Heart left ventricle (tissue), 16 donors: ENCODE results near the gene MTUS2. TPM values are rescaled to one million over a fixed set of nuclear protein-coding genes. Genes with fewer than 3 reads are reported as not detected.
A peak's percentile ranks its signal among the peaks of the same experiment; 100 is the strongest.

Experiments
- ATAC-seq, 4 donors: fragments of 200-7000 bp; cut with Tn5 transposase; one replicate each; pipeline ENCODE4 v1.9.1; 2020 to 2022; ENCODE audit warnings: moderate library complexity in 4 of 4, mild to moderate bottlenecking in 3 of 4, moderate number of reproducible peaks in 1 of 4
- DNase-seq, 5 donors: peaks; one replicate each; pipeline ENCODE4 v3.0.0-alpha.2; 2020
- H3K27ac ChIP-seq, 12 donors: fragments of 200-600 bp; sonication (generic) in 4 of 12; one replicate each; pipeline versions ENCODE4 v1.5.0 to v1.8.0; 2016 to 2022; ENCODE audit warnings: mild to moderate bottlenecking in 2 of 12
- H3K27me3 ChIP-seq, 9 donors: fragments of 200-600 bp; sonication (generic) in 2 of 9; one replicate each; pipeline versions ENCODE4 v1.5.1 to v1.8.0; 2016 to 2022; ENCODE audit warnings: mild to moderate bottlenecking in 3 of 9
- H3K36me3 ChIP-seq, 9 donors: fragments of 200-600 bp; sonication (generic) in 2 of 9; one replicate each; pipeline versions ENCODE4 v1.5.0 to v1.8.0; 2018 to 2022; ENCODE audit warnings: mild to moderate bottlenecking in 2 of 9
- H3K4me1 ChIP-seq, 12 donors: fragments of 200-600 bp; sonication (generic) in 4 of 12; one replicate each; pipeline versions ENCODE4 v1.5.0 to v1.8.0; 2016 to 2022; ENCODE audit warnings: mild to moderate bottlenecking in 3 of 12
- H3K4me3 ChIP-seq, 12 donors: fragments of 200-600 bp; sonication (generic) in 4 of 12; one replicate each; pipeline versions ENCODE4 v1.5.0 to v1.8.0; 2017 to 2022; ENCODE audit warnings: mild to moderate bottlenecking in 9 of 12, moderate library complexity in 4 of 12
- H3K9me3 ChIP-seq, 12 donors: fragments of 200-600 bp; sonication (generic) in 4 of 12; one replicate each; pipeline versions ENCODE4 v1.5.0 to v1.8.0; 2016 to 2022; ENCODE audit warnings: mild to moderate bottlenecking in 1 of 12
- POLR2A ChIP-seq, 2 donors: fragments of 450-650 bp; IDR thresholded peaks; one replicate each; pipeline ENCODE4 v1.6.1; 2017; ENCODE audit warnings: antibody characterized with exemption in 2 of 2, mild to moderate bottlenecking in 2 of 2, moderate library complexity in 2 of 2
- WGBS, 4 donors: extraction: QIAGEN DNeasy Blood & Tissue Kit in 2 of 4; methylation state at CpG; one replicate each; pipeline versions ENCODE4 v1.1.5 to v1.1.7; 2013 to 2018; 5-methylcytosine and 5-hydroxymethylcytosine counted together
- intact Hi-C, 10 donors: fragments of 100-400 bp; cut with DNase I; formaldehyde crosslinking; loops; one replicate each; pipeline versions ENCODE4 v1.11.1 to v1.14.2; 2022
- polyA plus RNA-seq, 2 donors: library from polyadenylated mRNA; stranded (reverse); fragments of 200-250 nt; gene quantifications; one replicate each; pipeline ENCODE4 v1.2.3, GENCODE V29; 2013
- total RNA-seq, 9 donors: library from RNA; depleted of rRNA in 2 of 9; stranded (reverse); fragments of >200 nt in 2 of 9; fragmentation: NEBNext Ultra II Directional in 3 of 9; extraction: Animal tissue kit (Norgen Biotek cat#: 25700) in 3 of 9; gene quantifications; one replicate each; pipeline versions ENCODE4 v1.1.0 to v1.2.4, GENCODE V29; 2016 to 2023
- TF ChIP-seq, protein P1 (sequence below), 12 donors: fragments of 200-600 bp; sonication (generic) in 4 of 12; IDR thresholded peaks; one replicate each; pipeline versions ENCODE4 v1.5.0 to v1.8.0; 2018 to 2022; ENCODE audit warnings: antibody characterized with exemption in 12 of 12, mild to moderate bottlenecking in 5 of 12
- donor health status: ischemic (EF 13 %, LVEDD 7.1; RV severe dilation, severe dysfunction).
- donor health status: healthy with polysubstance abuse.
- donor health status: DM: no; HTN: yes; CAD: no.
- donor health status: DM: no; HTN: no; CAD: no.
- donor health status: ischemic (EF 25% LVEDD 6.9; RV normal size, moderate dysfunction).
- donor health status: ischemic (EF 25% LVEDD 5.7; RV mildly dilated, moderate dysfunction).
- donor health status: healthy.
- donor health status: DM: yes; HTN: yes; CAD: no.
- donor health status: ischemic (EF 35%, LVEDD 5.7; RV mildly dilated, moderate dysfunction).
- donor health status: nonischemic (EF 11% LVEDD 7.7; RV severe dilation, severe dysfunction).
- donor health status: DM: yes; HTN: yes; CAD: no.
- donor health status: PGD.
- donor health status: ischemic (EF 29% LVEDD 5.4; RV normal size, mild dysfunction).
- donor health status: nonischemic (EF 23%, LVEDD 6.1; RV moderate dilation, normal function).

The MTUS2 gene
- total and polyA plus RNA-seq, 11 donors = 28.7 to 174 (median 67.9) TPM

DNA sequence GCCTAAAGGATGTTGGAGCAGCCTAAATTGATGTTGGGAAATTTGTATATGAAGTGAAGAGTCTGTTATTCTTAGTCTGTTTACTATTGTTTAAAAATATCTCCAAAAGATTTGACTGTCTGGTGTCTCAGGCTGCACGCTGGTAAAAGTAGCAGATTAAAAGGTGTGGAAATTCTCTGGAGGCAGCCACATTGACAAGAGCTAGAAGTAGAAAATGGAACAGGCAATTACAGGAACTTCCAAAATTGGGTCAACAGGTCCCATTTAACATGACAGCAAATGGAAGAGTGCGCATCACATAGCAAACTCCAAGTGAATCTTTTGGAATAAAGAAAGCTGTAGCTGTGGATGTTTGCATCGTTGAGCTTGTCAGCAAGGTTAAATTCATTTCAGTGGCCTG lies 138.3 kb downstream of the MTUS2 start:
- Histone ChIP-seq H3K9me3 (no peaks in the 10 kb centered on the region), H3K4me3 (no peak overlapping the region), H3K36me3 (no peaks in the 10 kb centered on the region), H3K27ac (peak overlapping the region in 9 of 12 donors; percentile 4 to 68 (median 47)), H3K4me1 (peaks cover 0 to 30% (median 1%) of the 10 kb centered on the region in 12 donors), H3K27me3 (no peaks in the 10 kb centered on the region)
- intact Hi-C loops = loop anchor here in 6 of 10 donors (2.0 to 10.0 kb wide), 4 partner anchors 134 to 479 kb away; partner anchors contain the start of gene MTUS2 (in 6 of the 6)
- ATAC-seq (no peak), DNase-seq (no peak)
- WGBS, 4 donors = 51 to 65% (median 57%) methylated on average over 3 of the region's 3 CpGs
- TF ChIP-seq, protein P1, sequence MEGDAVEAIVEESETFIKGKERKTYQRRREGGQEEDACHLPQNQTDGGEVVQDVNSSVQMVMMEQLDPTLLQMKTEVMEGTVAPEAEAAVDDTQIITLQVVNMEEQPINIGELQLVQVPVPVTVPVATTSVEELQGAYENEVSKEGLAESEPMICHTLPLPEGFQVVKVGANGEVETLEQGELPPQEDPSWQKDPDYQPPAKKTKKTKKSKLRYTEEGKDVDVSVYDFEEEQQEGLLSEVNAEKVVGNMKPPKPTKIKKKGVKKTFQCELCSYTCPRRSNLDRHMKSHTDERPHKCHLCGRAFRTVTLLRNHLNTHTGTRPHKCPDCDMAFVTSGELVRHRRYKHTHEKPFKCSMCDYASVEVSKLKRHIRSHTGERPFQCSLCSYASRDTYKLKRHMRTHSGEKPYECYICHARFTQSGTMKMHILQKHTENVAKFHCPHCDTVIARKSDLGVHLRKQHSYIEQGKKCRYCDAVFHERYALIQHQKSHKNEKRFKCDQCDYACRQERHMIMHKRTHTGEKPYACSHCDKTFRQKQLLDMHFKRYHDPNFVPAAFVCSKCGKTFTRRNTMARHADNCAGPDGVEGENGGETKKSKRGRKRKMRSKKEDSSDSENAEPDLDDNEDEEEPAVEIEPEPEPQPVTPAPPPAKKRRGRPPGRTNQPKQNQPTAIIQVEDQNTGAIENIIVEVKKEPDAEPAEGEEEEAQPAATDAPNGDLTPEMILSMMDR (IDR thresholded peaks at IDR 0.05) = no peak
- TF ChIP-seq POLR2A (IDR thresholded peaks at IDR 0.05) = no peak

DNA sequence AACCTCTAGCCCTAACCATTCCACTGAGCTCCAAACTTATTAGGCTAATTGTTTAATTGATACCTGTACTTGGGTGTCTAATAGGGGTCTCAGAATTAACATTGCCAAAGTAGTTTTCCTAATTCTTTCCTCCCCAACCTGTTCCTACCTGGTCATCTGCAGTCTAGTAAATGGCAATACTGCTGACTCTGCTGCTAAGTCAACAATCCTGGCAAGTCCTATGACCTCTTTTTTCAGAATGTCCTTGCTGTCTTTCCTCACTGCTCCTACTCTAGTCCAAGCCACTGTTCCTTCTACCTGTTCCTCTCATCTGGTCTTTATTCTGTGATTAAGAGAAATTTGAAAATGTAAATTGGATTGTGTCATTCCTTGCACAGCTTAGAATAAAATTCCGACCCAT lies 143.9 kb downstream of the MTUS2 start:
- Histone ChIP-seq H3K27ac (no peak overlapping the region), H3K4me1 (peaks cover 0 to 10% (median 0%) of the 10 kb centered on the region in 12 donors), H3K4me3 (no peak overlapping the region), H3K9me3 (no peaks in the 10 kb centered on the region), H3K27me3 (no peaks in the 10 kb centered on the region), H3K36me3 (no peaks in the 10 kb centered on the region)
- no peak for ATAC-seq
- TF ChIP-seq POLR2A (IDR thresholded peaks at IDR 0.05) = no peak
- TF ChIP-seq, protein P1 (IDR thresholded peaks at IDR 0.05) = no peak
- intact Hi-C loops = no loop called here
- WGBS, 4 donors = 90 to 96% (median 93%) methylated on average over 1 of the region's 1 CpG
- no peak for DNase-seq

DNA sequence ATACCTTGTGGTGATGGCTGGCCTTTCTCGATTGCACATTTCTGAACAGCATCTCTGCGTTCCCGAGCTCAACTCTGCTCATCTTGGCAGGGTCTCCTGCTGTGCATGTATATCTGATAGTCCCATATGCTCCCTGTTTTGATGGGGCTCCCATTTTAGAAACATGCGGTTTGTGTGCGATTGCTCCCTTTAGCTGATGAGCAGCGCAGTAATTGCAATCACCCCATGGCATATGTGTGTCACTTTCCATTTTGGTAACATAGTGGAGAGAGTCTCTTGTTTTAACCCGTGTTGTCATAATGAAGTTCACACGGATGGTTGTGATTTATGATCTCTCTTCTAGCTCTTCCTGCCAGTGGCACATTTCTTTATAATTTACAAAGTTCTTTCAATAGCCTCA lies 144.7 kb downstream of the MTUS2 start:
- 56 to 72% (median 64%) methylated on average over 8 of the region's 8 CpGs for WGBS, 4 donors
- ATAC-seq = peak in 1 of 4 donors; percentile 34
- Histone ChIP-seq H3K4me1 (peaks cover 0 to 8% (median 0%) of the 10 kb centered on the region in 12 donors), H3K9me3 (no peaks in the 10 kb centered on the region), H3K27ac (no peak overlapping the region), H3K36me3 (no peaks in the 10 kb centered on the region), H3K27me3 (no peaks in the 10 kb centered on the region), H3K4me3 (no peak overlapping the region)
- intact Hi-C loops = no loop called here
- TF ChIP-seq, protein P1 (IDR thresholded peaks at IDR 0.05) = no peak
- no peak for TF ChIP-seq POLR2A (IDR thresholded peaks at IDR 0.05)
- no peak for DNase-seq

DNA sequence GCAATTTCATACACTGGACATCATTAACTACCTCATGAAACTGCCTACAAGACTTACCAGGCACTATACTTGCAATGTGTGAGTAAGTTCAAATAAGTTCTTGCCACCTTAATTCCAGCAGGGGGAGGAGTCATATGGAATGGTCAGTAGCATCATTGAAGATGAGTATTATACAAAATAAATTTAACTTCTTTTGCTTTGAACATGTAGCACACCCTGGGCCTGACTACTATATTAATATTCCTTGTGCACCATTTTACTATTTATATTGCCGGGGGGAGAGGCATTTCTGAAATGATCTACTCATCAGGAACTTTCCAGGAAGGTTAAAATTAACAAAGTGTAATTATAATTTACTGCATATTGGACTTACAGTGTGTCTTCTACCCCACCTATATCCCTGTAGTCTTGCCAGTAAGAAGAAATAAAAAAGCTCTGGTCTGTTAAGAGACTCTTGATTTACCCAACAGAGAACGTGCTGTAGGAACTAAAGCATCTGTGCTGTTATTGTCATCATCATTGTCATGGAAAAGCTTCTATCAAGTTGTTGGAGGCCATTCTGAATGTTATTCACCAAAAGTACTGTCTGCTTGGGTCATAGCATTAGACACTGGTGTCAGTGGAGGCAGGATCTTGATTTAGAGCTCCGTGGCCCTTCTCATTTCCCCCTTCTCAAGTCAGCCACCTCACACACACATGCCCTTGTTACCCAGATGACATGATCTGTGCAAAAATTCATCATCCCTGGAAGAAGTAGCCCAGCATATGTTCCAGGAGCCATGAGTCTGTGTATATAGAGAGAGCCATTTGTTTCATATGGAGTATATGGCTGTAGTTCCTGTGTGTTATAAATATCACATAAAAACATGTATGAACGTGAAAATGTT lies 147.1 kb downstream of the MTUS2 start:
- Histone ChIP-seq H3K9me3 (no peaks in the 10 kb centered on the region), H3K4me1 (peaks cover 0 to 8% (median 0%) of the 10 kb centered on the region in 12 donors), H3K36me3 (no peaks in the 10 kb centered on the region), H3K4me3 (no peak overlapping the region), H3K27ac (no peak overlapping the region), H3K27me3 (no peaks in the 10 kb centered on the region)
- WGBS, 4 donors = 72 to 79% (median 77%) methylated on average over 4 of the region's 4 CpGs
- TF ChIP-seq POLR2A (IDR thresholded peaks at IDR 0.05) = no peak
- TF ChIP-seq, protein P1 (IDR thresholded peaks at IDR 0.05) = no peak
- ATAC-seq (no peak), DNase-seq (no peak)
- intact Hi-C loops = no loop called here
